Measurements from ENCODE around the gene SND1. TPM values are rescaled to one million over a fixed set of nuclear protein-coding genes. Genes with fewer than 3 reads are reported as not detected.

SND1 gene
- polyA plus RNA-seq, 3 donors = 138 to 152 (median 150) TPM

GRCh38 chr7:127780489-127780888 is 128.5 kb downstream of the SND1 start:
- DNase-seq (ENCODE audit: extremely low read depth in 1 of 11, low read depth in 9 of 11, low spot score in 4 of 11) = no peak

GRCh38 chr7:127781081-127781480 is 129.1 kb downstream of the SND1 start:
- no peak for DNase-seq (ENCODE audit: extremely low read depth in 1 of 11, low read depth in 9 of 11, low spot score in 4 of 11)

- DNase-seq (ENCODE audit: extremely low read depth in 1 of 11, low read depth in 9 of 11, low spot score in 4 of 11) = no peak
These were observed 130.1 kb downstream of the SND1 start for GRCh38 chr7:127782075-127782474.

- no peak for DNase-seq (ENCODE audit: extremely low read depth in 1 of 11, low read depth in 9 of 11, low spot score in 4 of 11)
These were observed 130.9 kb downstream of the SND1 start for GRCh38 chr7:127782654-127783559.

GRCh38 chr7:127786184-127786583 is 134.2 kb downstream of the SND1 start:
- no peak for DNase-seq (ENCODE audit: extremely low read depth in 1 of 11, low read depth in 9 of 11, low spot score in 4 of 11)

- DNase-seq (ENCODE audit: extremely low read depth in 1 of 11, low read depth in 9 of 11, low spot score in 4 of 11) = no peak
These were observed 137.0 kb downstream of the SND1 start for GRCh38 chr7:127789031-127789430.

GRCh38 chr7:127791446-127792189 is 139.6 kb downstream of the SND1 start:
- no peak for DNase-seq (ENCODE audit: extremely low read depth in 1 of 11, low read depth in 9 of 11, low spot score in 4 of 11)

- no peak for DNase-seq (ENCODE audit: extremely low read depth in 1 of 11, low read depth in 9 of 11, low spot score in 4 of 11)
These were observed 140.7 kb downstream of the SND1 start for GRCh38 chr7:127792528-127793342.

GRCh38 chr7:127793582-127793981 is 141.6 kb downstream of the SND1 start:
- DNase-seq (ENCODE audit: extremely low read depth in 1 of 11, low read depth in 9 of 11, low spot score in 4 of 11) = no peak

- DNase-seq (ENCODE audit: extremely low read depth in 1 of 11, low read depth in 9 of 11, low spot score in 4 of 11) = no peak
These were observed 142.1 kb downstream of the SND1 start for GRCh38 chr7:127794136-127794535.

GRCh38 chr7:127794551-127794950 is 142.6 kb downstream of the SND1 start:
- no peak for DNase-seq (ENCODE audit: extremely low read depth in 1 of 11, low read depth in 9 of 11, low spot score in 4 of 11)

- DNase-seq (ENCODE audit: extremely low read depth in 1 of 11, low read depth in 9 of 11, low spot score in 4 of 11) = peak in 1 of 11 donors; percentile 15
These were observed 146.0 kb downstream of the SND1 start for GRCh38 chr7:127798023-127798422.

GRCh38 chr7:127798769-127799372 is 146.9 kb downstream of the SND1 start:
- DNase-seq (ENCODE audit: extremely low read depth in 1 of 11, low read depth in 9 of 11, low spot score in 4 of 11) = no peak

- DNase-seq (ENCODE audit: extremely low read depth in 1 of 11, low read depth in 9 of 11, low spot score in 4 of 11) = no peak
These were observed 147.7 kb downstream of the SND1 start for GRCh38 chr7:127799535-127800305.

- DNase-seq (ENCODE audit: extremely low read depth in 1 of 11, low read depth in 9 of 11, low spot score in 4 of 11) = no peak
These were observed 150.9 kb downstream of the SND1 start for GRCh38 chr7:127802845-127803244.

GRCh38 chr7:127803626-127804025 is 151.6 kb downstream of the SND1 start:
- DNase-seq (ENCODE audit: extremely low read depth in 1 of 11, low read depth in 9 of 11, low spot score in 4 of 11) = no peak

GRCh38 chr7:127807340-127807739 is 155.3 kb downstream of the SND1 start:
- DNase-seq (ENCODE audit: extremely low read depth in 1 of 11, low read depth in 9 of 11, low spot score in 4 of 11) = no peak

GRCh38 chr7:127807829-127808228 is 155.8 kb downstream of the SND1 start:
- DNase-seq (ENCODE audit: extremely low read depth in 1 of 11, low read depth in 9 of 11, low spot score in 4 of 11) = no peak
